Stimulated activated CD4-positive, alpha-beta T cell treated with anti-CD3 and anti-CD28 coated beads, Interleukin-15, amount 100 ng/mL, for 48 hours (primary cell): ENCODE results near the gene ELF5.

Source experiments
- DNase-seq, 2 donors: peaks; one replicate each; pipeline ENCODE4 v3.0.0-alpha.2; 2020; ENCODE audit warnings: low read depth in 2 of 2

Gene ELF5

DNA sequence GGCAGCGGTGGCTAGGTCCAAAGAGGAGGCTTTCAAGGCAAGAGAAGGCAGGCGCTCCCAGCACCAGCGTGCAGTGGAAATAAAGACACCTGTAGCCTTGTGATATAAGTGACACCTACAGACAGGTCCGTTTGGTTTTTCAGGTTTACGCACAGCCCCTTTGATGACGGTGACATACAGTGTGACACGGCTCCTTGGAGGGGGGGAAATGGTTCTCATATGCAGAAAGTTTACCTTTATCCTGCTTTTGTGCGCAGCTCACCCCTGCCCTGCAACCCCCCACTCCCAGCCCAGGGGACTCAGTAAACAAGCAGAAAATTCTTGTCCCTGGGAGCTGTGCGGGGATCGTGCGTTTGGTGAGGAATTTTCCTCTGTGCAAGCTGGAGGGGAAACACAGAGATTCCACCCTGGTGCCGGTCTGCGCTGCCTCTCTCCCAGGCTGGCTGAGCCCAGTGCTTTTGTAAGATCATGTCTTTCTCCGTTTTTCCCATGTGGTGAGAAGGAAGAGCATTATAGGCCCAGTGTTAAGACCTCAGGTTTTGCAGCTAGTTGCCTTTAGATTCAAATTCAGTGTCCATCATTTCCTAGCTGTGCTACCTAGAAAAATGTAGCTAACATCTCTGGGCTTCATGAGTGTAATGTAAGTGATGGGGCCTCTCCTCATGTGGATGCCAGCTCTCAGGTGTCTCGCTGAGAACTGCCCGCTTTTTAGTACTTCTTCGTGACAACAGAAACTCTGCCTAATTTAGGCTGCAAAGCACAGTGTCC, at the start of gene ELF5:
Gene ELF5, minus strand, starts transcription at position 113 of the 768 bp plus-strand sequence. CDS start 8,045 bp downstream, outside the sequence.
- no peak for DNase-seq

DNA sequence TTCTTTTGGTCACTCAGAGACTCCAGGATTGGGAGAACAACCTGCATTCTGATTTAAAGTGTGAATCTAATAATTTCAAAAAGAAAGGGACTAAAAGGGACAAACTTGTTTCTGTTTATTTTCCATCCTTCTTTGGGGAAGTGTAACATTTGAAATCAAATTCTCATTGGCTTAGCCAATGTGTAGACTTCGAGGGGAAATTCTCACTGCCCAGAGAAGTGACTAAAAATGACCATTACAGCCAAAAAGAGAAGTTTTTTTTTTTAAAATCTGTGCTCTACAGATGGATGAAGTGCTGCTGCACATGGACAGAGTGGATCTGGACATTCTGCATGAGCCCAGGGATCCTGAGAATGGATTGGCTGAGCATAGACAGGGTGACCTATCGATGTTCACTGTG, 49.4 kb upstream of the ELF5 start:
- no peak for DNase-seq

DNA sequence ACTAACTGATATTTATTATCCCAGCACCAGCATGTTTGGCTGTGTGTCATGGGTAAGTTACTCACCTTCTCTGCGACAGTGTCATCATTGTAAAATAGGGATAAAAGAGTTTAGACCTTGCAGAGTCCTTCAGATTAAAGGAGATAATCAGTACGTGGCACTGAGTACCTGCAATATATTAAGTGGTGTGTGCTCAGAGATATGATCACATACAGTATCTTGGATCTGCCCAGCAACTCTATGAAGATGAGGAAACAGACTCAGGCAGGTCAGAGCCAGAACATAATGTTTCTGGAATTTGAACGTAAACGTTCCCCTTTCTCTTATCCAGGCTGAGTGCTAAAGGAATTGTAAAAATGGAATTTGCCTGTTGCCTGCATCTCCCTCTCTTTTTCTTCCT, 46.9 kb upstream of the ELF5 start:
- no peak for DNase-seq

DNA sequence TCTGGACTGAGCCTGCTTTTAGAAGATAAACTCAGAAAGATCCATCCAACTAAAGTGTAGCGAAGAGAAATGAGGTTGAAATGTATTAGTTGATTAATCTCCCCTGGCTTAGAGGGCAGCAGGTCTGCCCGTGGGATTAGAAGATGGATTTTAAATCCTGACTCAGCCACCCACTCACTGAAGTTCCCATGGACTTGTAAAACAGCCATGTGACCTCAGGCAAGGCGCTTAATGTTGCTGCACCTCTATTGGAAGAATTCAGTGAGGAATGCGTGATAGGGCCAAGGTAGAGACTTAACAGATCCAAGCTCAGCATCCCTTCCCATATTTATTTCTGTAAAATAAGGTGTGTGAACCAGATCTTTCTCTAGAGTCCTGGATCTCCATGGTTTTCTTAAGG, 45.1 kb upstream of the ELF5 start:
- no peak for DNase-seq

DNA sequence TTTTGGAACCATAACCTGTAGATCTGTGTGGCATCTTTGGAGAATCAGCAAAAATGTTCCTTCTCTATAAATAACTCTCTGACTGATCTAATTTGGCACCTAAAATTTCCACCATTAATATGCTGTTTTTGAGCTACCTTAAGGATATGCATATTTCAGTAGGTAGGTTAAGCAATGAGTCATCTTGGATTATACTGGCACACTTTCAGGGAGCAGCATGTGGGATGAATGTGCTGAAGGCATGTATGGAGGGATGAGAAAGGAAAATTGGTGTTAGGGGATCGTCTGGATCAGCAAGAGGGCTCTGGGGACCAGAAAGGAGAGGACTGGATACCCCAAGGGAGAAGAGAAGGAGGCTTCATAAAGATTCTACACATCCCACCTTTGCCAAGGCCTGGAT, 44.6 kb upstream of the ELF5 start:
- no peak for DNase-seq

DNA sequence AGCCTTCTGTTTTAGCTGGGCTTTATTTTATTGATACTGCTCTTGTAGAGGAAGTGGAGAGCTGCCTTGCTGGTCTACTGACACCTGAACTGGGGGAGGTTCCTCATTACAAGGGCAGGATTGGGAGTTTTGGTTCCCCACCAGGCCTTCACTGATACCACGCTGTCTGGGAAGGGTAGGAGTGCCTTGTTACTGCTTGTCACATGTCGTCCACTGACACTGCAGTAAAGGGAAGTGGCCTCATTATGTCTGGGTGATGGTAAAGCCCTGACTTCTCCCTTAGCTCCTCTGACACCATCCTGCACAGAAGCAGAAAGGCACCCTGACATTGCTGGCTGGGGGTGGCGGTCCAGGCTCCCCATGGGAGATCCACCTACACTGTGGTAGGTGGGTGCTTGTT, 38.7 kb upstream of the ELF5 start:
- no peak for DNase-seq

DNA sequence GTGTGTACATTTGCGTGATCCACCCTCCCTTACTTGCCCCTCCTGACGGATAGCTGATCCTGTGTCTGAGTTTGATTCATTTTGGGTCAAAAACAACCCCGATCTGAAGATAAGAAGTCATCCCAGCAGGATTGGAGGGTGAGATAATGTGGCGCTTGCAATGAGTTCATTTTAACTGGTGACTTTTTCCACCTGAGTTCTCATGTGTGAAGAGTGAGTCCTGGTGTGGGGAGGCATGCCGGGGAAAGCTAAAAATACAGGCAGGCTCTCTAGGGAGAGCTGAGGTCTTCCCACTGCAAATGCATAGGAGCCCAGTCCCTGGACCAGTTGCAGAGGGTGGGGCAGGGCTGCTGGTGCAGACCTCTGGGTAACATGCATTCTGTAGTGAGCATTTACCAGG, 35.7 kb upstream of the ELF5 start:
- no peak for DNase-seq

DNA sequence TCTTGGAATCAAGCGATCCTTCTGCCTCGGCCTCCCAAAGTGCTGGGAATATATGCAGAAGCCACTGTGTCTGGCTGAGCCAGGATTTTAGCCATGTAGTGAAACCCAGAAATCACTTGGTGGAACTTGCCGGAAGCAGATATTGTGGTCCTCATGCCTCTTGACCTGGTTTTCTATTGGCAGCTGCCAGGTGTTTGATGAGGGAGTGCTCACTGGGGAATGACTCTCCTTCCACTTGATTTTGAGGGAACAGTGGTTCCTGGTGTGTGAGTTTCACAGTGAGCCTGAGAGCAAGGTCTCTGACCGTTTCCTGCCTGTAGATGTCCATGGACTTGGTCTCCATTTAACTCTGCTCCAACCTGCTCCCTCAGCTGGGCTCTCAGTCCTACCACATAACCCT, 34.7 kb upstream of the ELF5 start:
- DNase-seq, result no peak

DNA sequence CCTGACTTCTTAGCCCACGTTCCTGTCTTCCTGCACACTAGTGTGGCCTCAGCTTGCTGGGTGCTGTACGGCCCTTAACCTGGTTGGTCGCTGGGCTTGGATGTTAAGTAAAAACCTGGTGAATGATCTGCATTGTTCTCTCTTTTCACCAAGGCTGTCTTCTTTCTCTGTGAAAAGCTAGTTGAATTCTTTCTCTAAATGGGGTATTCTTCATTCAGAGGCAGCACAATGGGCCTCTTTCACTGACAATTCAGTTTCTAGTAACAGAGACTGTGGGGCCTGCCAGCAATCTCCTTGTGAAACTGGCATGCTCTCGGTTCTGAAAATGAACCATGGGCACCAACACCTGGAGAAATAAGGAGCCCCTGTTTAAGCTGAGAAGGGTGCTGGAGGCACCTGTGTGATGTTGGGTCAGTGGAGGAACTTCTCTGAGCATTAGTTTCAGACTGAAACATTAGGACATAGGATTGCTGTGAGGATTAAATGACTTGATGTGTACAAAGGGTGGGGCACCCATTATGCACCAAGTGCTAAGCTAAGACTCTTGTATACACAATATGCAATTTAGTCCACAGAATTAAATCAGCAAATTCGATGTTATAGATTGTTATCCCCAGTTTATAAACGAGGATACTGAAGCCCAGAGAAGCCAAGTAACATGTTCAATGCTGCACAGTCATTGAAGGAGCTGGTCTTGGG, 33.1 kb upstream of the ELF5 start:
- no peak for DNase-seq

DNA sequence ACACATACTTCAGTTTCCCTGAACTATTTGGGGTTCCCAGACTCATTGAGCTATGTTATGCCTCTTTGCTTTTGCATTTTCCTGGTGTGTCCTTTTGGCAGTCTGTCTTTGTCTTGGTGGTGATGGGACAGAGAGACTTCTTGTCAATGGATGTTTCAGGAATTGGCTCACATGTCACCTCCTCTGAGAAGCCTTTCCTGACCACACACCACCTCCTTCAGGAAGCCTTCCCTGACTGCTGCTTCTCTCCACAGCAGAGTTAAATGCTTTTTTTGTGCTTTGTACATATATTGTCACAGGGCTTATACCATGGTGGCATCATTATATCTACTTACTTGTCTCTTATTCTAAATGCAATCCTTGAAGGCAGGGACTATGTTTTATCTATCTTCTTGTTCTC, 28.5 kb upstream of the ELF5 start:
- DNase-seq, result no peak

DNA sequence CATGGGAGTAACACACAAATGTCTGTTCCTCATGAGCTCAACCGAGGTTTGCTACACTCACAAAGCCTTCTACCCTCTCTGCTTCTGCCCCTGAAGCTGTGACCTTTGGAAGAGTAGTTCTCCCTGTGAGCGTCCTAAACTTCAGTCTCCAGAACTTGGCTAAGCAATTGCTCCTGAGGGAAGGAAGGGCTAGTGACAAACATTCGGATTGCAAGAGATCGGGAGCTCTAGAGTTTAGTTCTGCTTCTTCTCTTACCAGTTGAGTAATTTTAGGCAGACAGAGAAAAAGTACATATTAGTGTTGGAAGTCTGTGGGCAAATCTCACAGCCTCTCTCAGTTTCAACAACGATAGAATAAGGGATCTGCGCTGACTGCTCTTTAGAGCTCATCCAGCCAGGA, 27.3 kb upstream of the ELF5 start:
- no peak for DNase-seq

DNA sequence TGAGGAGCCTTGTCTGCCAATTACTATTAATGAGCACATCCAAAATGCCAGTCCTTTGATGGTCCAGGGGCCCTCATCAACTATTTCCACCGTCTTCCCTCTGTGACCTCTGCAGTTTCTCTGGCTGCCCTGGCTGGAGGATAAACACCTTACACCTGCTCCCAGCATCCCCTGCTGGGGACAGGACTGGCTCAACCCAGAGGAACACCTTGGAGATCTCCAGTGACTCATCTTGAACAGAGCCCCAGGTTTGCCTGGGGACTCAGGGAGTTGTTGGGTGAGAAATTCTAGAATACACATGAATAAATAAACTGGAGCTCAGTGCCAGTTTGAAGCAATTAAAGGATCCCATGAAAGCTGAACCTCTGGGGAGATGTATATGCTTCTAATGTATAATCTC, 24.0 kb upstream of the ELF5 start:
- no peak for DNase-seq

DNA sequence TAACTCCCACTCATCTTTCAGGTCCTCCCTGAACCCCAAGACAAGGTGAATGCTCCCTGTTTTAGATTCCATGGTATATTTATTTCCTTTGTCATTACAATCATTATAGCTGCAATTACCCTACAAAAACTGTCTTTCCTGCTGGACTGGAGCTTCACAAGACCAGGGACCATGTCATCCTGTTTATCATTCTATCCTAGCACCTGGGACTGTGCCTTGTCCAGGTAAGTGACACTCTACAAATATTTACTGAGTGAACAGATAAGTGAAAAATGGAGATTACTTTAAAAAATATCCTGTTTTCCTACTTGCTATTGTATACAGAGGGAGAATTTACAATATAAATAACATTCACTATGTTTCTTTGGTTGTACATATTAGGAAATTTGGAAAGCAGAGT, 22.5 kb upstream of the ELF5 start:
- DNase-seq, result no peak

DNA sequence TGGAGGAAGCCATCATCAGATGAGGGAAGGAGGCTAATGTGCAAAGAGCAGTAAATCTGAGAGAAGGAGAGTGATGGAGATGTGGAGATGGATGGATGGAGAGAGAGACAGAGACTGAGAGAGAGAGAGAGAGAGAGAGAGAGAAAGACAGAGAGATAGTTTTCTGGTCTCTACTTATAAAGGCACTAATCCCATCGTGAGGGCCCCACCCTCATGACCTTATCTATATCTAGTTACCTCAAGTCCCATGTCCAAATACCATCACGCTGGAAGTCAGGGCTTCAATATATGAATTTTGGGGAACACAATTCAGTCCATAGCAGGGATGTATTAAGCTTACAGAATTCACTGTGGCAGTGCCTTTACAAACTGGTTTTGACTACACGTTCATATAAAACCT, 21.2 kb upstream of the ELF5 start:
- DNase-seq, result no peak

DNA sequence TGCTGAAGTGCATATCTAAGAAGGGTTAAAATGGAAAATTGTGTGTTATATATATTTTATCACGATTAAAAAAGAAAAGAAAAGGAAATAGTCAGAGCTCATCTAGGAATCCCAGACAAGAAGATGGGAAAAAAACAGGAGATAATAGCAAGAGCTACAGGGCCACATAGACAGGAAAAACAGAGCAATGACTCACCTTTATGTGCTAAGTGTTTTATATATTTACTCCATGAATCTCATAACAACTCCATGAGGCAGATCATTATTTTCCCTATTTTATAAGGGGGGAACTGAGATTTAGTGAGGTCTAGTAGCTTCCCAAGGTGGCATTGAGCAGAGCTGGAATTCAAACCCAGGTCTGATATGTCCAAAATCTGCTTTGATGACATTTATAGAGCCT, 18.1 kb upstream of the ELF5 start:
- DNase-seq, result no peak

DNA sequence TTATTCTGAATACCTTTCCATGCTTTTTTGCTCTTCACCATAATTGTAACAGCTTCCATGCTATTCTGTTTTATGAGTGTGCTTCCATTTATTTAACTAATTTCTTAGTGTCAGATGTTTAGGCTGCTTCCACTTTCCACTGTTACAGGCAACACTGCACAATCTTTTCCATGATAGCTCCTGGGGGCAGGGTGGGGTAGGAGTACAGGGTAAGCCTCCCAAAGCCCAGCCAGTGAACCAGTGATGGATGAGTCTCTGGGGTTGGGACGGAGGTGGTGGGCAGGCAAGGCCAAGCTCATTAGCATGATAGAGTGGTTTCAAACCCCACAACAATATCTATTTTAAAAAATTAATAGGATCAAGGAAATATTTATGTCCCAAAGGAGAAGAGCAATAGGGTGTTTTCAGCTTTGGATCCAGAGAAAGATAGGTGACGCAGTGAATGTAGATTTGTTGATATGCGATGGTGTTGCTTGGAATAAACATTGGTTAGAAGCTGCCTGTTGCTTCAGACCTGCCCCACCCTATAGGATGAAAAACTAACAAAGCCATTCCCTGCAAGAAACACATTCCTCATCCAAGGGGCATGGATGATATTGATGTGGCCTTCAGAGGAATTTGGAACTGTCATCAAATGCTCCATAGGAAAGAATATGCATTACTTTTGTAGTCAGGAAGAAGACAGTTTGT, 17.1 kb upstream of the ELF5 start:
- DNase-seq, result no peak

DNA sequence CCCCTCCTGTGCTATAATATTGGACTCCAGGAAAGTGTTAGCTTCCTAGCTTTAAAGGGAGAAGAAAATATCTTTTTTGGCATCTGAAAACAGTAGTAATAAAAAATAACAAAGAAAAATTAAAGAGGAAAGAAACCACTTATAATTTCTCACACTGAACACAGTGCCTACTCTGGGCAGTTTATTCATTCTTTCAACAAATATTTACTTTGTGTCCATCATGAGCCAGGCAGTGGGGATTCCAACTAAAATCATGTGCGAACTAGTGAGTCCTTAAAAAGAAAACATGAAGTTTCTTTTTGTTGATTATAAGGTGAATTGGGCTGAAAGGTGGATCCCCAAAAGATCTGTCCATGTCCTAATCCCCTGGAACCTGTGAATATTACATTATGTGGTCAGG, 16.0 kb upstream of the ELF5 start:
- DNase-seq, result no peak

DNA sequence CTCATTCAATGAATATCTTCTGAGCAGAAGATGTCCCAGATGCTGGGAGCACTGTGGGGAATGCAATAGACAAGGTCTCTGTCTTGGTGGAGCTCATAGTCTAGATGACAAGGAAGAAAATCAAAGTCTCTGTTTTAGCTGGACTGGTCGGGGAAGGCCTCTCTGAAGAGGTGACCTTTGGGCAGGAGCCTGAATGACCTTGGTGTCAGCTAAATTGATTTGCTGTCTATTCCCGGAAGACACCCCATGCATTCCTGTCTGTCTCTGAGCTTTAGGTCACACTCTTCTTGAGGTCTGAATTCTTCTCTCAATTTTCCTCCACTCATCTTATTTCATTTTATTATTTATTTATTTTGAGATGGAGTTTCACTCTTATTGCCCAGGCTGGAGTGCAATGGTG, 14.5 kb upstream of the ELF5 start:
- no peak for DNase-seq

DNA sequence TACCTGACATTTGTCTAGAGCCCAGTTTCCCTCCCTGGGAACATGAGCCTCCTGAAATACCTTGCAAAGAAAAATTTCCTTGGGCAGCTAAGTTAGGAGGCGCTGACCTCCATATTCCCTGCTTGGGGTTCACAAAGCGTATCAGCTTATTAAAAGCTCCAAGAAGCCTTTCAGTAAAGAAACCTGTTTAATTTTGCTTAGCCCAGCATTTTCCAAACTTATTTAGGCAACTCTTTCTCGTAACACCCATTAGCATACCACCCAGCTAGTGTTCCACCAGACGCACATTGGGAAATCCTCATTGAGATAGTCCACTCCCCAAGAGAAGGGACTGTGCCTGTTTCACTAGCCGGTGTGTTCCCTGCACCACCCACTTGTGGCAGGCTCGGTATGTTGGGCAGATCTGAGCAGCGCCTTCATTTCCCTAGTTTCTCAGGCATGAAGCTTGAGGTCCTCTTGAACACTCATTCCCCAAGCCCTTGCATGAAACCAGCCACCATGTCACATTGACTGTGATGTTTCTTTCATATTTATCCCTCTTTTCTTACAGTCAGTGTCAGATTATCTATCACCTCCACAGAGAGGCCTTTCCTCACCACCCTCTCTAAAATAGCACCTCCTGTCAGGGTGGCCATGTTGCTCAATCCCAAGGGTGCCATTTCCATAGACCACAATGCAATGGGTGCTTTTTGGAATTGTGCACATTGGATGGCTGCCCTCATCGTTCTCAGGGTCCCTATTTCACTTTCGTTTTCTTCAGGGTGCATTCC, 12.5 kb upstream of the ELF5 start:
- no peak for DNase-seq

DNA sequence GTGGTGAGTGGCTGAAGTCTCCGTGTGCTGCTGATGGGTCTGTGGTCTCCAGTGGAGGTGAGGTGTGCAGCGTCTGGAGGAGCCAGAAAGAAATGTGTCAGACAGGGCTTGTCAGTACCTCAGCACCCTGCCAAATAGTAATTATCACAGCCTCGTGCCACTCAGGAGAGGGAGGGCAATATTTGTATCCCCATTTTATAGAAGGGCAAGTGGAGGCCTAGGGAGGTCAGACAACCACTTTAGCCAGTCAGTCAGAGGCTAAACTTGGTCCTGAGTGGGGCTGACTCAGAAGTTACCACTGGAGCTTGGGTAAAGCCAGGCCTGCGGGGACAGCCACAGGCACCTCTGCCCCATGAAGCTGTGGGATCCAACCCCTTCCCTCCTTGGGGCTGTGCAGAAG, 11.5 kb upstream of the ELF5 start:
- DNase-seq, result no peak

DNA sequence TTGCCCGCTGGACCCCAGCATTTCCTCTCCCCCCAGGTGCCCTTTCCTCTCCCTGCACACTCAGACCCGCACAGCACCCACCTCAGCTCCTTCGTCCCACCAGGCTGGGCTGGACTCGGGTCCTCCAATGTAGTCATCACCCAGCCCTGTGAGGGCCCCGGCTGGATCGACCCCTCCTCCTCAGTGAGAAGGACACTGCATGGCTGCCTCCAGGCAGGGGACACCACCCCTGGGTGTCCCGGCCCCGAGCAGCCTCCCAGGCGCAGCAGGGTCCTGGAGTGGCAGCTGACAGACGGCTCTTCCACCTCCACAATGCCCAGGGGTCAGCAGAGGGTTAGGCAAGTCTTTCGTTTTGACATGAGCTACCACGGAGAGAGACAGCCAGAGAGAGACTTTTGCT, 11.1 kb upstream of the ELF5 start:
- DNase-seq, result no peak

DNA sequence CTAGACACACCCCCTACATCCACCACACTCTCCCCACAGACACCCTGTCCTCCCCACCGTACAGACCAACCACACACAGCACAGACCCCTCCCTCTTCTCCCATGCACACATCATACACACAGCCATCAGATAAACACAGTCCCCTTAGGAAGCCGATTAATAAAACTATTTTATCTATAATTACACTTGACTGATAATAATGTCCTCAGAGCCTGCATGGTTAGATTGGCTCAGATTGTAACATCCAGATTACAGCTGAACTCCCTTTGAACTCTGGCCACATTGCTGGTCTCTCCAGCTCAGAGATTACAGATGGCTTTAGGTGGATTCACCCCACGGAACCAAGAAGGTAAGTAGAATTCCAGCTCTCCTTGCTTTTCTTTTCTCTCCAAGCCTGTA, 9.5 kb upstream of the ELF5 start:
- DNase-seq, result no peak
